ENCODE measurements around the gene PDE4B. TPM values are rescaled to one million over a fixed set of nuclear protein-coding genes. Genes with fewer than 3 reads are reported as not detected.
"Not testable (repeated sequence)": the region's sequence is repeated elsewhere in the genome, so short reads cannot be mapped to it uniquely, and the experiment has no call there.

The PDE4B gene
- total RNA-seq, 2 donors from 2014 or later, result 12.0 to 59.0 TPM

DNA sequence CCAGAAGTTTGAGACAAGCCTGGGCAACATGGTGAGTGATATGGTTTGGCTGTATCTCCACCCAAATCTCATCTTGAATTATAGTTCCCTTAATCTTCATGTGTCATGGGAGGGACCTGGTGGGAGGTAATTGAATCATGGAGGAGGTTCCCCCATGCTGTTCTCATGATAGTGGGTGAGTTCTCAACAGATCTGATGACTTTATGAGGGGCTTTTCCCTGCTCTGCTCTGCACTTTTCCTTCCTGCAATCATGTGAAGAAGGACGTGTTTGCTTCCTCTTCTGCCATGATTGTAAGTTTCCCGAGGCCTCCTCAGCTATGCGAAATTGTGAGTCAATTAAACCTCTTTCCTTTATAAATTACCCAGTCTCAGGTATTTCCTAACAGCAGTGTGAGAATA is 213.8 kb downstream of the PDE4B start:
- intact Hi-C loops (cut with DNase I); ATAC-seq; DNase-seq: not testable (repeated sequence)

DNA sequence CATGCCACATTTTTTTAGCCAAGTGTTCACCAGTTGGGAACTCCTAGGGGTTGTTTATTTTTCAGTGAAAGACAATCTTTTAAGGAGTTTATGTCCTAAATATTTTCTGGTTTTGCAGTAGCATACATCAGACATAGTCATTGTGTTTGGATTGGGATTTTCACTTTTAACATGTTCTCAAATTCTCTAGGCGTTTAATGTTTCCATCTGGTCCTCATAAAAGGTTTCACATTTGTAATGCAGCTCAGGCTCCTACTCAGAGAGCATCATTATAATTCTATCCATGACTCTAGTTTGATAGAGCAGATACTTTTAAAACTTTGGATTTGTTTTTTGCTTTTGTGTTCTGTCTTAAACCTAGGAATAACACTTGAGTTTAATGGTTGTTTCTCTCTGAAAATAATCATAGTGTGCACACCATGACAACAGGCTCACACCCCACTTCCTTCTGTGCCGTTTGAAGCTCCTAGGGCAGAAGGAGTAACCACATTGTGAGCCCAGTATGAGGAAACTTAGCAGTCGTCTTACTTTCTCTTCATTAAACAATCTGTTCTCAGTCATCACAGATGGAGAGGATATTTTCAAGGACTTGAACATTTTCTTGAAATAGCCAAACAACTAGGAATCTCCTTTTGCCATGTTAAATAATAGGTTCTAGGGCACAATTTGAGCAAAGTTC is 219.6 kb downstream of the PDE4B start:
- ATAC-seq, result no peak

DNA sequence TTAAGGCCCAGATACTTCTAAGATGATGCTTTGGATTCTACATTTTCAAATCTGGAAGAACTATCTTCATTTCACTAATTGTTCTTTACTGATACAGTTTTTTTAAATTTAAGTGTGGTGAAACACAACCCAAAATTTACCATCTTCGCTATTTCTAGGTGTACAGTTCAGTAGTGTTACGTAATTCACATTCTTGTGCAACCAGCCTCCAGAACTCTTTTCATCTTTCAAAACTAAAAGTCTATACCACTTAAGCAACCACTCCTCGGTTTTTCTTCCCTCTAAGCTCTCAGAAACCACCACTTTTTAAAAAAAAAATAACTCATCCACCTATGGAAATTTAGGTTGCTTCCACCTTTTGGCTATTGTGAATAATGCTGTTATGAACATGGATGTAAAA is 220.7 kb downstream of the PDE4B start:
- ATAC-seq, result no peak
- no peak for DNase-seq
- intact Hi-C loops (cut with DNase I), result no loop called here

More for the DNA sequence above, 219.6 kb downstream of the PDE4B start:
- intact Hi-C loops (cut with DNase I), result no loop called here
- DNase-seq, result no peak

DNA sequence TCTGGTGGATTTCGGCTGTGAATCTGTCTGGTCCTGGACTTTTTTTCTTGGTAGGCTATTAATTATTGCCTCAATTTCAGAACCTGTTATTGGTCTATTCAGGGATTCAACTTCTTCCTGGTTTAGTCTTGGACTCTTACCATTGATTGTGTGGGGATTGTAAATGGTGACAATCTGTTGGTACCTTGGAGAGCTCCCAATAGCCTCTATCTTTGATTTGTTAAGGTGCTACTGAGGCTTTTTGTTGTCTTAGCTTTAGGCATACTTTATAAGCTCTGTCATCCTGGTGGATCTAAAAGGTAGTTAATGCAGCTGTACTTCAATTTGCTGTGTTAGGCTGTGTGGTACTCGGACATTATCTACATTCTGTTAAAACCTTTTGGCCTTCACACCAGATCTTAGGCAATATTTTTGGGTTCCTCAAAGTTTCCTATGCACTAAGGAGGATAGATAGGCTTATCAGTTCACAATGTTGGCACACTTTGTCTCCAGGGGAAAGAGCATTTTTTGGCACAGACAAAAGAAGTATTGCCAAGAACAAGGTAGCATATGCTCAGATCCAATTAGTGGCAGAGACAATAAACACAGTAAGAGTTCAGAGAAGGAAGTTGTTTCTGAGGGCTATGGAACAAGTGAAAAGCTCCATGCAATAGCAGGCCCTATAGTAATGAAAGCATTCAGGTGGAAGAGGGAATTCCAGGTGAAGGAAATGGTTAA is 230.4 kb downstream of the PDE4B start:
- DNase-seq (no peak), ATAC-seq (no peak)
- intact Hi-C loops (cut with DNase I), result no loop called here

DNA sequence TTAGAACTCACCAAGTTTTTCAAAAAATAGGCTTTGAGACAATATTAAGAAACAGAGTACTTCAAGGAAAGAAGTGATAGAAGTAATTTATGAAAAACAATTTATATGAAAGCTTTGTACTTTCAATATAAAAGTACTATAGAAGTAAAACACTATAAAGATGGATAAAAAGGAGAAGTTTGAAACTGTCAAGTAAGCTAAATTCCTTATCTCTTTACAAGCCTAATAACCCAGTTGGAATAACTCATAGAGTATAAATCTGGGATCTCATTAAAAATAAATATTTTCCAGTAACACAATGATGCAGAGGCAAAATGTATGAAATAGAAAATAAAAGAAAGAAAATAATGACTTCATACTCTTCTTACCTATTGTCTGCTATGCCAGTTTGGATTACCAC is 232.5 kb downstream of the PDE4B start:
- DNase-seq (no peak), ATAC-seq (no peak)
- intact Hi-C loops (cut with DNase I), result no loop called here

DNA sequence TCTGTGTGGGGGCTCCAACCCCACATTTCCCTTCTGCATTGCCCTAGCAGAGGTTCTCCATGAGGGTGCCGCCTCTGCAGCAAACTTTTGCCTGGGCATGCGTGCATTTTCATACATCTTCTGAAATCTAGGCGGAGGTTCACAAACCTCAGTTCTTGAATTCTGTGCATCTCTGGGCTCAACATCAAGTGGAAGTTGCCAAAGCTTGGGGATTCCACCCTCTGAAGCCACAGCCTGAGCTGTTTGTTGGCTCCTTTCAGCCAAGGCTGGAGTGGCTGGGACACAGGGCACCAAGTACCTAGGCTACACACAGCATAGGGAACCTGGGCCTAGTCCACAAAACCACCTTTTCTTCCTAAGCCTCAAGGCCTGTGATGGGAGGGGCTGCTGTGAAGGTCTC is 235.3 kb downstream of the PDE4B start:
- DNase-seq, result no peak
- no peak for ATAC-seq
- intact Hi-C loops (cut with DNase I), result no loop called here

DNA sequence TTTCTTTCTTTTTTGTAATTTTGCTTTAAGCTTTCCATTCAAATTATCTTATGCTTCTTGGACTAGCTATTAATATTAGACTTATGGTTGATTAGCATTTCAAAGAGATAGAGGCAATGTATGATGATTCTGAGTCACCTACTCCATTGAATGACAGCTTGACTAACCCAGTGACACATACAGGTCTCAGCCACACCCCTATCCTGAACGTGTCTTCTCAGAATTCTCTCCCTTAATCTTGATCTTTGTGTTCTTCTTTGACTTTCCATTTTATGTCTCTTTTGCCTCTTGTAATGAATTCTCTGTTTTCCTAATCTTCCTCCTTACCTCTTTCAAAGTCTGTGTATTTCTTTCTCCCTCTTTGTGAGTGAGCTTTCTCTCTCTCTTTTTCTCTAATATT is 241.1 kb downstream of the PDE4B start:
- peak in 1 of 2 donors; percentile 64 for ATAC-seq
- intact Hi-C loops (cut with DNase I), result no loop called here
- no peak for DNase-seq

DNA sequence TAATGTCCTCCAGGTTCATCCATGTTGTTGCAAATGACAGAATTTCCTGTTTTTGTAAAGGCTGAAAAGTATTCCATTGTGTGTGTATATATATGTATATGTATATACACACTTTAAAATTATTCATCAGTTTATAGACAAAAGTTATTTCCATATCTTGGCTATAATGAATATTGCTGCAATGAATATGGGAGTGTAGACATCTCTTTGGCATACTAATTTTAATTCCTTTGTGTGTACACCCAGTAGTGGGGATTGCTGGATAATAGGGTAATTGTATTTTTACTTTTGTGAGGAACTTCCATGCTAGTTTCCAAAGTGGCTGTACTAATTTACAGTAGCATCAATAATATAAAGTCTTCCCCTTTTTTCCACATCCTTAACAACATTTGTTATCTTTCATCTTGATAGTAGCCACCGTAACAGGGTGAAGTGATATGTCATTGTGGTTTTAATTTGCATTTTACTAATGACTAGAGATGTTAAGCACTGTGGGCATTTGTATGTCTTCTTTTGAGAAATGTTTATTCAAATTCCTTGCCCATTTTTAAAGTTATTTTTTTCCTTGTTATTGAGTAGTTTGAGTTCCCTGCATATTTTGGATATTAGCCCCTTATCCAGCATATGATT is 243.0 kb downstream of the PDE4B start:
- no peak for DNase-seq
- intact Hi-C loops (cut with DNase I), result no loop called here
- no peak for ATAC-seq

DNA sequence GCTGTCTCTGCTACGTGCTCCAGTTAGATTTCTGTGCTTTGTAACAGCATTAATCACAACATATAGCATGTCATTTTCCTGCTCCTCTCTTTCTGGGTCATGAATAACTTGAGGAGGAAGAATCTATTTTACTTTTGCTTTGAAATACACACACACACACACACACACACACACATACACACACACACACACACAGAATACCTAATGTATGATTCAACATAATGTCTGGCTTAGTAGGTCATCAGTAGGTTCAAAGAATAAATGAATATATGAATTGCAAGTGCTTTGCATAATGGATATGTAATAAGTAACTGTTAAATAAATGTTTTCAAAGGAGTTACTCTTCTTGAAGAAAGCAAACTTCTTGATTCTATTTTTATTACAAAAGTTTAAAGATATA is 249.0 kb downstream of the PDE4B start:
- intact Hi-C loops (cut with DNase I), result no loop called here
- no peak for DNase-seq
- ATAC-seq, result no peak

DNA sequence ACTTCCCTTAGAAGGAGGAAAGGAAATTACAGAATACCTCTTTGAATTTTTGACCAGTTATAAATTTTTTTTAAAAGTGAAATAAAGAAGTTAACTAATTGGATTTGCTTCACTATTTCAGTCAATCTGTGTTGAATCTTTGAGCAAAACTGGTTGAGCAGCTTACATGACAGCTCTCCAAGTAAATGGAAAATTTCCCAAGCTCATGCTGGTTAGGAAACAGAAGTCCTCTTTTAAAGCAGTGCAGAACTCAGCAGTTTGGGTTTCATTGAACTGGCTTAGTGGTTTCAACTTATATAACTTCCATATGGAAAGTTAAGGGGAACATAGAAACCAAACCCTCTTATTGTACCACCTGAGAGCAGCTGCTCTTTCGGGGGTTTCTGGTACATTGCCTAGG is 250.5 kb downstream of the PDE4B start:
- intact Hi-C loops (cut with DNase I), result no loop called here
- no peak for DNase-seq
- no peak for ATAC-seq

DNA sequence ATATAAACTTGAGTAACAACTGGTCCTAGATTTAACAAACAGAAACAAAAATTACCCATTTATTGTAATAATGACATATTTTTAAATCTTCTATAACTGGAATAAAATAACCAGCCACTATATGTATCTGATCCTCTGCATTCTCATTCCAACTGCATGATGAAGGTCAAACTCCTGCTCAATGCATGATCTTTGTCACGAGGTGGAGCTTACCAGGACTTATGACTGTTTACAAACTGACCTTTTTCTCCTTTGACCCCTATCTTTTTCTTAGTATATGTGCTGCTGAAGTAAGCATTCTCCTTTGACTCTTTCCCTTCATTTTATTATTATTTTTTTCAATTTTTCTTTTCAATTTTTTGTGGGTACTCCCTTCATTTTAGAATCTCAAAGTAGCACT is 252.2 kb downstream of the PDE4B start:
- no peak for ATAC-seq
- no peak for DNase-seq
- intact Hi-C loops (cut with DNase I), result no loop called here

DNA sequence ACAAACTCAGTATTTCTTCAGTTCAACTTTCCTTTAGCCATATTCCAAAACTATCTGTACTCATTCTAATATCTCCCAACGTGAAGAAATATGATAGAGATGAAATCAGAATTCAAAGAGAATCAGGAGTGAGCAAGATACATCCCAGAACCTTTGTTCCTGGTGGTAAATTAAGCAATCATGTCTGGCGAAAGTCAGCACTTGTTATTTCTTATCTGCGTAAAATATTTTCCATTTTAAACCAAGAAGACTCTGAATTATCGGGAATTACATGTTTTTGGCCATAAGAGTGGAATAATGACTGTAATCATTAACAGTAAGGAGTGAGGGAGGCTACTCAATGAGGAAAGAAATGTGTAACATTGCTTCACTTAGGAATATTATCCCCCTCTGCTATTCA is 253.7 kb downstream of the PDE4B start:
- ATAC-seq (peak in 1 of 2 donors; percentile 61), DNase-seq (no peak)
- intact Hi-C loops (cut with DNase I), result no loop called here

DNA sequence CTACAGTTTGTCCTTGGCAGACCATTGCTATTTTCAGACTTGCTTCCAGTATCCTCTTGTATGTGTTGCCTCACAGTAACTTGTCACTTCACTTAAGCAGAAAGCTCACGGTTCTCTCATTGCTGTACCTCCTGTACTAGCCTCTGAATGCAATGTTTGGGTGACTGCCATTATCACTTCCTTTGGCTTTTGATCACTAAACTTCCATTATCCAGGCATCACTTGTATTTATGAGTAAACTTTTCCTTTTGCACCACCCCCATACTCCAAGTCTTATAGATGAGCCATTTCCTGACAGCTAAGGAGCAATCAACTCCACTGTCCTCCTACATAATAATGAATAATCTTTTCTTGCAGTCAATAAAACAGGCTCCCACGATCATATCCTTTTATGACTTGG is 255.3 kb downstream of the PDE4B start:
- DNase-seq (no peak), ATAC-seq (no peak)
- intact Hi-C loops (cut with DNase I), result no loop called here

DNA sequence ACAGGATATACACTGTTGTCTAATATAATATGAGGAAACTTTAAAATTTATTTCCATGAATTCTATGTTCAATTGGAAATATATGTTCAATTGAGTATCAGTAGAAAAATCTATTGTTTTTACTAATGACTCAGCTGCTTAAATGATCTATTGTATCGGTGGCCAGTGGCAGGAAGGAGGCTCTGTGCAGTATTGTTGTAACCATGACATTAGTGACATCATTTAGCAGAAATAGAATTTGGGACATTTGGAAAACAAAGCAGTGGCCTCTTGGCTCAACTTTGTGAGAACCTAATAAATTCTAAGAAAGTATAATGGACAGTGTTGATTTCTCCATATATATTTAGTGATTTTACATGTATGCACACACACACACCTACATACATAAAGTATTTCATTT is 257.4 kb downstream of the PDE4B start:
- no peak for ATAC-seq
- intact Hi-C loops (cut with DNase I), result no loop called here

DNA sequence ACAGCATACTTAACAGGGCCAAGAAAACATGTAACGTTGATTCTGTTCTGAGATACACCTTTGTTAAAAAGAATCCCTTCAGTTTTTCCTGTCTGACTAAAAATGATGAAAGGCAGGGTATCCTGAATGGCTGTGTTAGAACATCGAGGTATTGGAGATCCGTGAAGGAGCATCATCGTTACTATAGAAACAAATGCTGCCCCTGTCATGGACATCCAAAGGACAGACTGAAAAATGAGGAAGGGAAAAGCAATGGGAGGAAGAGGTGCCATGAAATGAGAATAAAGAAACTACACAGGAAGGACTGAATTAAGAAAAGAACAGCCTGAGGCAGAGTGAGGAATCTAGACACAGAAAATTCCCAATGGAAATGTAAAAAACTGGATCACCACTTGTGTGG is 257.9 kb downstream of the PDE4B start:
- intact Hi-C loops (cut with DNase I), result no loop called here
- ATAC-seq, result no peak
- no peak for DNase-seq

More for the DNA sequence above, 257.4 kb downstream of the PDE4B start:
- no peak for DNase-seq

DNA sequence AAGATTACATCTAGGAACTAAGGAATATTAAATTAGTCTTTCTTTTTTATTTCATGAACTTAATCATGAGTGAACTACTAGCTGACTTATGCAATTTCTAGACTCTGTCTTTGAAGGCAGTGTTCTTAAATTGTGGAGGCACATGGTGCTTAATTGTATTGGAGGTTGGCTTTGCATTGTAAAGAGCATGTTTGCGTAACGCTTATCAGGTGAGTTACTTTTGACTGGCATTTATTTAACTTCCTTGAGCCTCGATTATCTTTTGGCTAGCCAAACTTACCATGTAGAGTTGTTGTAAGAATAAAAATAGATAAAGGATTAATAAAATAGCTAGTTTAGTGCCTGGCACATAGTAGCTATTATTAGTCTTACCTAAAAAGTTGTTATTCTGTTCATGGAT is 262.4 kb downstream of the PDE4B start:
- intact Hi-C loops (cut with DNase I), result no loop called here
- DNase-seq, result no peak
- ATAC-seq, result no peak

DNA sequence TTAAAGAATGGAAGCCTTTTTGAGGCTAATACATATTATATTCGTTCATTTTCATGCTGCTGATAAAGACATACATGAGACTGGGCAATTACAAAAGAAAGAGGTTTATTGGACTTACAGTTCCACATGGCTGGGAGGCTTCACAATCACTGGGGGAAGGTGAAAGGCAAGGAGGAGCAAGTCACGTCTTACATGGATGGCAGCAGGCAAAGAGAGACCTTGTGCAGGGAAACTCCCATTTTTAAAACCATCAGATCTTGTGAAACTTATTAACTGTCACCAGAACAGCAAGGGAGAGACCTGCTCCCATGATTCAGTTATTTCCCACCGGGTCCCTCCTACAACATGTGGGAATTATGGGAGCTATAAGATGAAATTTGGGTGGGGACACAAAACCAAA is 264.8 kb downstream of the PDE4B start:
- DNase-seq; ATAC-seq; intact Hi-C loops (cut with DNase I): not testable (repeated sequence)

DNA sequence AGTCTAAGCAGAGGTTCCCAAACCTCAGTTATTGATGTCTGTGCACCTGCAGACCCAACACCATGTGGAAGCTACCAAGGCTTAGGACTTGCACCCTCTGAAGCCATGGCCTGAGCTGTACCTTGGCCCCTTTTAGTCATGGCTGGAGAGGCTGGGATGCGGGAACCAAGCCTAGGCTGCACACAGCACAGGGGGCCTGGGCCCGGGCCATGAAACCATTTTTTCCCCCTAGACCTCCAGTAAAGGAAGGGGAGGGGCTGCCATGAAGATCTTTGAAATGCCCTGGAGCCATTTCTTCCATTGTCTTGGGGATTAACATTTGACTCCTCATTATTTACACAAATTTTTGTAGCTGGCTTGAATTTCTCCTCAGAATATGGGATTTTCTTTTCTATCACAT is 265.9 kb downstream of the PDE4B start:
- intact Hi-C loops (cut with DNase I), result no loop called here
- DNase-seq, result no peak

DNA sequence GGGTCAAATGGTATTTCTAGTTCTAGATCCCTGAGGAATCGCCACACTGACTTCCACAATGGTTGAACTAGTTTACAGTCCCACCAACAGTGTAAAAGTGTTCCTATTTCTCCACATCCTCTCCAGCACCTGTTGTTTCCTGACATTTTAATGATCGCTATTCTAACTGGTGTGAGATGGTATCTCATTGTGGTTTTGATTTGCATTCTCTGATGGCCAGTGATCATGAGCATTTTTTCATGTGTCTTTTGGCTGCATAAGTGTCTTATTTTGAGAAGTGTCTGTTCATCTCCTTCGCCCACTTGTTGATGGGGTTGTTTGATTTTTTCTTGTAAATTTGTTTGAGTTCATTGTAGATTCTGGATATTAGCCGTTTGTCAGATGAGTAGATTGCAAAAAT is 274.5 kb downstream of the PDE4B start:
- intact Hi-C loops (cut with DNase I); DNase-seq; ATAC-seq: not testable (repeated sequence)

More for the DNA sequence above, 265.9 kb downstream of the PDE4B start:
- ATAC-seq, result no peak
